Measurements from ENCODE around the gene THUMPD1. TPM values are rescaled to one million over a fixed set of nuclear protein-coding genes. Genes with fewer than 3 reads are reported as not detected.
"Not testable (repeated sequence)": the region's sequence is repeated elsewhere in the genome, so short reads cannot be mapped to it uniquely, and the experiment has no call there.

THUMPD1 gene
- 44.5 and 68.1 TPM in 2 replicates for total RNA-seq

DNA sequence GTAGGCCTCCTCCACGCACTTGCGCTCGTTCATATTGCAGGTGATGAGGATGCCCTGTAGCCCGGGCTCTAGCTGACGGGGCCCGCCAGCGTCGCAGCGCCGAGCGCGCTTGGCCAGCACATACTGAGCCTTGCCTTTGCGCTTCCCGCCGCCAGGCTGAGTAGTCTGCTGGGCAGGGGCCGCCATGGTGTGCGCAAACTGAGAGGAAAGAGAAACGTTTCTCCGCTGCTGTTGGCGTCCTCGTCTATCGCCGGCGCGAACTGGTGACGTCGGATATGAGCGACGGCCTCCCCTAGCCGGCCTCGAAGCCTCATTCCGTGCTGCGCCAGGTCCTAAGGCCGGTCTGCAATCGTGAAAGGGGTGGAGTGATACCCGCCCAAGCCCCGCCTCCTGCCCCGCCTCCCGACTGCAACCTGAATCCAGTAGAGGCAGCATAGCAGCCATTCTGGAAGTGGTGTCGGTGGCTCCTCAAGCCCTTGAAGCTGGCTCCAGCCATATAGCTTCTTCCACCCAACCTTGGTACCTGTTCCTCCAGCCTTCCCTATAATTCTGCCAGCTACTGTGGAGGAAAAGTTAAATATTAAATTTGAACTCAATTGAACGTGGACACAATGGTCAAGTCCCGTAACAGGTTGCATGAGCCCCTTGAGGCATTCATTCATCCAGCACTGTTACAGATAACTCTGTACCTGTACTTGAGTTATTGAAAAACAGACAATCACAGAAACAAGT is at the start of gene THUMPD1:
Gene THUMPD1, minus strand, starts transcription at position 265 of the 732 bp plus-strand sequence. Its CDS starts 79 bp downstream, at position 186.
- peak; percentile 97 to 98 for DNase-seq (ENCODE audit: low read depth in 2 of 2)

DNA sequence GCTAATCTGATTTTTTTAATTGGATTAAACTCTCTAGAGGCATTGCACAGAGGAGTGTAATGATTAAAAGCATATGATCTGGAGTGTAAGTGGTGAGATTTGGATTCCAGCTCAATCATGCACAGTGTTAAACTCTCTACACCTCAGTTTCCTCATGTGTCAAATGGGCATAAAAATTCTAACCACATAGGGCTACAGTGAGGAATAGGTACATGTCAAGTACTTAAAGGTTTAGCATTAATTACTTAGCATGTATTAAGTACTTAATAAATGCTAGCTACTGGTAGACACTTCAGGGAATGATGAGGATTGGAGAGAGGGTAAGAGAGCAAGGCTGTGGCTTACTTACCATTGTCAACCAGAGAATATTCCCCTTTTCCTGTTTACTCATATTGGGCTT is 47.5 kb upstream of the THUMPD1 start:
- no peak for DNase-seq (ENCODE audit: low read depth in 2 of 2)

DNA sequence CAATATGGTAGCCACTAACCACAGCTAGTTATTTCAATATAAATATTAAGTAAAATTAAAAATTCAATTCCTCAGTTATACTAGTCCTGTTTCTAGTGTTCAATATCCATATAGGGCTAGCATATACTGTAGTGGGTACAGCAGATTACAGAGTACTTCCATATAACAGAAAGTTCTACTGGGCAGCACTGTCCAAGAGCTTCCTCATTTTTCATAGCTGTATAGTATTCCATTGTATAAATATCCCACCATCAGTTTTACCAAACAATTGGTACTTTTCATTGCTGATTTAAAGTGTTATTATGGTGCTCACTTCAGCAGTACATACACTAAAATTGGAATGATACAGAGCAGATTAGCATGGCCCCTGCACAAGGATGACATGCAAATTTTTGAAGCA is 42.6 kb upstream of the THUMPD1 start:
- no peak for DNase-seq (ENCODE audit: low read depth in 2 of 2)

DNA sequence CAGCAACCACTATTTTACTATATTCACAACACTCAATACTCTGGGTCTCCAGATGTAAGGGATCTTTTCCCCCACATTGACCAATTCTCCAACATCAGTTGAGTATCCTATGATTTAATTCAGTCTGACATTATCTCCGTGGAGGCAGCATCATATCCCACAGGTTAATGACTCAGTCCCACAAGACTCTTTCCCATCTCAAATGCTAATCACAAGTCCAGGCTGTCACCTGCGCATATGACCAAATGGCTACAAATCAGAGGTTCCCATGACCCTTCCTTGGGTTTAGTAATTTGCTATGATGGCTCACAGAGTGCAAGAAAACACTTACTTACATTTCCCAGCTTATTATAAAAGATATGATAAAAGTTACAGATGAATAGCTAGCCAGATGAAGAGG is 40.9 kb upstream of the THUMPD1 start:
- DNase-seq (ENCODE audit: low read depth in 2 of 2) = no peak

- DNase-seq (ENCODE audit: low read depth in 2 of 2) = no peak
Observed at GRCh38 chr16:20781697-20782096, 40.1 kb upstream of the THUMPD1 start.

- DNase-seq (ENCODE audit: low read depth in 2 of 2) = peak; percentile 72 to 80
Observed at GRCh38 chr16:20774703-20775362, 33.2 kb upstream of the THUMPD1 start.

GRCh38 chr16:20773679-20774078 is 32.1 kb upstream of the THUMPD1 start:
- DNase-seq (ENCODE audit: low read depth in 2 of 2) = no peak

GRCh38 chr16:20768818-20769217 is 27.2 kb upstream of the THUMPD1 start:
- no peak for DNase-seq (ENCODE audit: low read depth in 2 of 2)

GRCh38 chr16:20768121-20768520 is 26.5 kb upstream of the THUMPD1 start:
- no peak for DNase-seq (ENCODE audit: low read depth in 2 of 2)

- DNase-seq (ENCODE audit: low read depth in 2 of 2) = no peak
Observed at GRCh38 chr16:20767577-20767976, 26.0 kb upstream of the THUMPD1 start.

- DNase-seq (ENCODE audit: low read depth in 2 of 2) = no peak
Observed at GRCh38 chr16:20766294-20766693, 24.7 kb upstream of the THUMPD1 start.

DNA sequence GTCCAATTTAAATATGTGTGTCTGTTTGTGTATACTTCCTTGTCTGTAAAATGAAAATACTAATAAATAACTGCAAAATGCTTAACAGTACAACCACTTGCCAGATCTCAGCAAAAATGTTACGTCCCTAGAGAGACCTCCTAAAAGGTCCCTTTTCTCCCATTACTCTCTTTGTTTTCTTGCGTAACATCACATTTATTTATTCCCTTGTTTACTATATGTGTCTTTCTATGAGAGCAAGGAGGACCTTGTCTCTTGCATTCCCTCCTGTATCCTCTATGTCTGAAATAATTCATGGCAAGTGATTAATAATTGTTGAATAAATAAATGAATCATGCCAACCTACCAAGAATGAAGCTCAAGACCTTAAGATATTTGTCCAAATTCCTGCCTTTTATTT is 24.1 kb upstream of the THUMPD1 start:
- DNase-seq (ENCODE audit: low read depth in 2 of 2) = no peak

DNA sequence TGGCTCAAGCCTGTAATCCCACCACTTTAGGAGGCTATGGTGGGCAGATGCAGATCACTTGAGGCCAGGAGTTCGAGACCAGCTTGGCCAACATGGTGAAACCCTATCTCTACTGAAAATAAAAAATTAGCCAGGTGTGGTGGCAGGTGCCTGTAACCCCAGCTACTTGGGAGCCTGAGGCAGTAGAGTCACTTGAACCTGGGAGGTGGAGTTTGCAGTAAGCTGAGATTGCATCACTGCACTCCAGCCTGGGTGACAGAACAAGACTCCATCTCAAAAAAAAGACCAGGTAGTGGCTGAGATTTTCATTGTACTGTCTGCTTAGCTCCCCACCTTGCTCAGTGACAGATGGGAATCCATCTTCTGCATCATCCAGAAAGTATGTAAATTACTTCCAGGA is 22.8 kb upstream of the THUMPD1 start:
- not testable (repeated sequence) for DNase-seq (ENCODE audit: low read depth in 2 of 2)

GRCh38 chr16:20763461-20764232 is 22.0 kb upstream of the THUMPD1 start, which contains the start of gene ACSM3:
Gene ACSM3, plus strand, starts transcription at chr16:20764014. Its CDS starts 6,021 bp downstream, at chr16:20770035.
- DNase-seq (ENCODE audit: low read depth in 2 of 2) = peak in 1 of 2 donors; percentile 39

GRCh38 chr16:20762404-20763123 is 20.9 kb upstream of the THUMPD1 start:
- DNase-seq (ENCODE audit: low read depth in 2 of 2) = no peak

DNA sequence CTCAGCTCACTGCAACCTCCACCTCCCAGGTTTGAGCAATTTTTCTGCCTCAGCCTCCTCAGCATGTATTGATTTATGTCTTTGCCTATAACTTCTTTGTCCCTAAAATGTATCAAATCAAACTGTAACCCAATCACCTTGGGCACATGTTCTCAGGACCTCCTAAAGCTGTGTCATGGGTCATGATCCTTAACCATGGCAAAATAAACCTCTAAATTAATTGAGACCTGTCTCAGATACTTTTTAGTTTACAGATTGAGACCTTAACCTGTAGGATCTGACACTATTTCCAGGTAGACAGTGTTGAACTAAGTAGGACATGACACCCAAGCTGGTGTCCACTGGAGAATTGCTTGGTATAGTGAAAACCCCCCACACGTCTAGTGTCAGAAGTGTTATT is 19.6 kb upstream of the THUMPD1 start:
- DNase-seq (ENCODE audit: low read depth in 2 of 2) = no peak

DNA sequence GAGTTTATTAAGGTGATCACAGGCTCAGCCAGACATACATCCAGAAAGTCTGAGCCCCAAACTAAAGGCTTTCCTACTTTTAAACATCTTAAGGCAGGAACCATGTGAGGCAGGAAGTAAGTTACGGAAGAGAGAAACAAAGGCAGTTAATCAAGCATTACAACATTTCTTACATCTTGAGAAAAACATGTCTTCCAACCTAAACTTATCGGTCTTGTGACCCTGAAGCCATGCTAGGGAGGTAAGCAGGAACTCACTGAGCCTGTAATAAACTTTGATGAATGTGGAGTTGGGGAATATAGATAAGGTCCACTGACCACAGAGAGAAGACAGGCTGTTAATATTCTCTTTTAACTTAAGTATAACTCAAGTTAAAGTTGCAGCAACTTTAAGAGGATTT is 18.7 kb upstream of the THUMPD1 start:
- DNase-seq (ENCODE audit: low read depth in 2 of 2) = no peak

DNA sequence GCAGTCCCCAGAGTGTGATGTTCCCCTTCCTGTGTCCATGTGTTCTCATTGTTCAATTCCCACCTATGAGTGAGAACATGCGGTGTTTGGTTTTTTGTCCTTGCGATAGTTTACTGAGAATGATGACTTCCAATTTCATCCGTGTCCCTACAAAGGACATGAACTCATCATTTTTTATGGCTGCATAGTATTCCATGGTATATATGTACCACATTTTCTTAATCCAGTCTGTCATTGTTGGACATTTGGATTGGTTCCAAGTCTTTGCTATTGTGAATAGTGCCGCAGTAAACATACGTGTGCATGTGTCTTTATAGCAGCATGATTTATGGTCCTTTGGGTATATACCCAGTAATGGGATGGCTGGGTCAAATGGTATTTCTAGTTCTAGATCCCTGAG is 14.2 kb upstream of the THUMPD1 start:
- DNase-seq (ENCODE audit: low read depth in 2 of 2) = not testable (repeated sequence)

- DNase-seq (ENCODE audit: low read depth in 2 of 2) = no peak
Observed at GRCh38 chr16:20755238-20755637, 13.6 kb upstream of the THUMPD1 start.

GRCh38 chr16:20753727-20754126 is 12.1 kb upstream of the THUMPD1 start:
- no peak for DNase-seq (ENCODE audit: low read depth in 2 of 2)

- DNase-seq (ENCODE audit: low read depth in 2 of 2) = no peak
Observed at GRCh38 chr16:20750558-20750957, 8.9 kb upstream of the THUMPD1 start.

DNA sequence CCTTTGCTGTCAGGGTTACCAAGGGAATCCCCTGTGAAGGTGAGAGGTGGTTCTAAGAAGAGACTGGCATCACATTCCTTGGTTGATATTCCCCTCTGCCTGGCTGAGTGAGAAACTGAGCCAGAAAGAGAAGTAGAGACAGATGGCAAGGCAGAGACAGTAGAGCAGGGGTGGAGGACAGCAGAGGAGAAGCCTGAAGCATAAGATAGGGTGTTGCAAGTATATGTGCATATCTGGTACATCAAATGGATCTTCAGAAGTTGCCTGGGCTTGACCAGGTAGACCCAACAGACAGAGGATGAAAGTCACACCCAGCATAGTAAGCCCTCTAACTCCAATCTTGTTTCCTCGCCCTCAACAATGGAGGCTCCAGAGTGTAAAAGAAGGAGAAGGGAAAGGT is 7.9 kb upstream of the THUMPD1 start:
- no peak for DNase-seq (ENCODE audit: low read depth in 2 of 2)

Data from lung microvascular endothelial cell (primary cell).